H1 (cell line): ENCODE results near the gene GJB4. TPM values are rescaled to one million over a fixed set of nuclear protein-coding genes. Genes with fewer than 3 reads are reported as not detected.

Experiments
- CTCF ChIA-PET: fragments of 300-600 bp; sonication (Branson Sonifier 250); formaldehyde crosslinking; loops from one replicate; lab custom pipeline; 2021; ENCODE audit not compliant: partially characterized antibody; lab: Charles Lee
- POLR2A ChIA-PET: fragments of 300-600 bp; sonication (Branson Sonifier 250); formaldehyde crosslinking; loops from one replicate; lab custom pipeline; 2021; ENCODE audit warnings: inconsistent platforms; ENCODE audit not compliant: partially characterized antibody; lab: Charles Lee
- DNase-seq, 2 experiments: peaks; one replicate each; pipeline versions ENCODE4 v3.0.0 to v3.0.0-alpha.2; 2010 to 2022; ENCODE audit warnings: low spot score in 2 of 2, low read depth in 1 of 2, mixed read lengths in 1 of 2
- FAIRE-seq: peaks from 2 replicates; lab custom pipeline; 2011; peaks lifted over from hg19 to GRCh38; lab: Jason Lieb, UNC
- H2AFZ ChIP-seq: 2 replicates; pipeline ENCODE4 v1.8.1; 2012; ENCODE audit warnings: low read length, inconsistent platforms
- H2AK5ac ChIP-seq: 2 replicates; pipeline ENCODE4 v1.6.1; 2013; ENCODE audit warnings: low read depth, low read length
- H2BK120ac ChIP-seq: replicated peaks from 2 replicates; pipeline ENCODE3; 2013; ENCODE audit warnings: low read depth, low read length, inconsistent platforms
- H2BK12ac ChIP-seq: 2 replicates; pipeline ENCODE4 v1.6.1; 2013; ENCODE audit warnings: low read depth, low read length
- H2BK15ac ChIP-seq: 2 replicates; pipeline ENCODE4 v1.6.1; 2013; ENCODE audit warnings: low read length
- H2BK20ac ChIP-seq: 2 replicates; pipeline ENCODE4 v1.6.1; 2013; ENCODE audit warnings: low read length
- H2BK5ac ChIP-seq: 2 replicates; pipeline ENCODE4 v1.6.1; 2013; ENCODE audit warnings: low read depth, low read length
- H3K14ac ChIP-seq: 2 replicates; pipeline ENCODE4 v1.6.1; 2013; ENCODE audit warnings: inconsistent platforms; ENCODE audit not compliant: insufficient read length
- H3K18ac ChIP-seq: 2 replicates; pipeline ENCODE4 v1.6.1; 2013; ENCODE audit warnings: low read length; ENCODE audit errors: extremely low read depth
- H3K23ac ChIP-seq: 2 replicates; pipeline ENCODE4 v1.6.1; 2013; ENCODE audit warnings: inconsistent platforms; ENCODE audit not compliant: insufficient read length
- H3K23me2 ChIP-seq: 2 replicates; pipeline ENCODE4 v1.6.1; 2013; ENCODE audit warnings: low read depth, low read length
- H3K27ac ChIP-seq: 2 replicates; pipeline ENCODE4 v1.6.1; 2011; ENCODE audit warnings: low read depth, low read length, inconsistent platforms
- H3K27me3 ChIP-seq, 4 experiments: replicated peaks in 1 of 4; 1 replicate in 1 of 4; 2 replicates in 3 of 4; pipeline versions ENCODE4 v1.6.1 to v1.8.1; 2011 to 2013; ENCODE audit warnings: low read length in 3 of 4, mild to moderate bottlenecking in 3 of 4, inconsistent platforms in 2 of 4, mixed read lengths in 2 of 4, moderate library complexity in 1 of 4; ENCODE audit not compliant: control insufficient read depth in 3 of 4, insufficient read depth in 3 of 4; ENCODE audit errors: extremely low read depth in 1 of 4
- H3K36me3 ChIP-seq, 4 experiments: 2 replicates each; pipeline versions ENCODE4 v1.6.1 to v1.8.1; 2011 to 2013; ENCODE audit warnings: mild to moderate bottlenecking in 4 of 4, low read length in 3 of 4, moderate library complexity in 2 of 4, control low read depth in 1 of 4, inconsistent platforms in 1 of 4; ENCODE audit not compliant: insufficient read depth in 4 of 4, control insufficient read depth in 2 of 4
- H3K4ac ChIP-seq: replicated peaks from 2 replicates; pipeline ENCODE3; 2013; ENCODE audit warnings: low read length, low read depth, mixed read lengths, inconsistent platforms; ENCODE audit not compliant: insufficient read length
- H3K4me1 ChIP-seq, 4 experiments: replicated peaks in 1 of 4; 1 replicate in 1 of 4; 2 replicates in 3 of 4; pipeline versions ENCODE4 v1.6.1 to v1.8.1; 2011 to 2013; ENCODE audit warnings: low read length in 3 of 4, inconsistent platforms in 2 of 4, mixed read lengths in 1 of 4; ENCODE audit not compliant: insufficient read depth in 4 of 4, control insufficient read depth in 3 of 4
- H3K4me2 ChIP-seq, 2 experiments: 2 replicates each; pipeline versions ENCODE4 v1.6.1 to v1.8.1; 2011 to 2013; ENCODE audit warnings: low read depth in 2 of 2, low read length in 2 of 2, control low read depth in 1 of 2, inconsistent platforms in 1 of 2, mild to moderate bottlenecking in 1 of 2; ENCODE audit not compliant: insufficient read depth in 1 of 2
- H3K4me3 ChIP-seq, 4 experiments: fragments of 200-600, 300-600 bp in 1 of 4; sonication (generic), shearing (Covaris generic), sonication (Bioruptor Twin) in 1 of 4; 2 replicates each; pipeline versions ENCODE4 v1.5.1 to v1.8.1; 2011 to 2016; ENCODE audit warnings: low read length in 4 of 4, low read depth in 3 of 4, control low read depth in 2 of 4, inconsistent platforms in 2 of 4, mild to moderate bottlenecking in 2 of 4, mixed read lengths in 1 of 4, moderate library complexity in 1 of 4; ENCODE audit not compliant: insufficient read depth in 2 of 4; ENCODE audit errors: extremely low read depth in 1 of 4
- H3K56ac ChIP-seq: replicated peaks from 2 replicates; pipeline ENCODE3; 2013; ENCODE audit warnings: low read depth, mild to moderate bottlenecking, mixed read lengths, low read length, inconsistent platforms; ENCODE audit not compliant: insufficient read length
- H3K79me1 ChIP-seq: 2 replicates; pipeline ENCODE4 v1.6.1; 2013; ENCODE audit warnings: low read depth, low read length, control low read depth
- H3K79me2 ChIP-seq, 2 experiments: 2 replicates each; pipeline versions ENCODE4 v1.6.1 to v1.8.1; 2012 to 2013; ENCODE audit warnings: low read length in 2 of 2, mild to moderate bottlenecking in 2 of 2, inconsistent platforms in 1 of 2; ENCODE audit not compliant: insufficient read depth in 2 of 2, control insufficient read depth in 1 of 2
- H3K9ac ChIP-seq, 4 experiments: replicated peaks in 1 of 4; 1 replicate in 1 of 4; 2 replicates in 3 of 4; pipeline versions ENCODE4 v1.6.1 to v1.8.1; 2011 to 2013; ENCODE audit warnings: low read depth in 3 of 4, low read length in 3 of 4, control low read depth in 2 of 4, mild to moderate bottlenecking in 2 of 4, moderate library complexity in 2 of 4, inconsistent platforms in 1 of 4; ENCODE audit errors: extremely low read depth in 1 of 4
- H3K9me3 ChIP-seq, 2 experiments: 2 replicates each; pipeline versions ENCODE4 v1.6.1 to v1.8.1; 2012 to 2013; ENCODE audit warnings: mild to moderate bottlenecking in 2 of 2, moderate library complexity in 2 of 2, control low read depth in 1 of 2, inconsistent platforms in 1 of 2, low read depth in 1 of 2, low read length in 1 of 2, mixed read lengths in 1 of 2; ENCODE audit not compliant: insufficient read depth in 2 of 2
- H4K20me1 ChIP-seq, 2 experiments: replicated peaks in 1 of 2; 2 replicates each; pipeline versions ENCODE3 to v1.8.1; 2011 to 2013; ENCODE audit warnings: inconsistent platforms in 2 of 2, low read length in 2 of 2, mild to moderate bottlenecking in 1 of 2; ENCODE audit not compliant: insufficient read depth in 2 of 2, control insufficient read depth in 1 of 2
- H4K5ac ChIP-seq: 2 replicates; pipeline ENCODE4 v1.6.1; 2013; ENCODE audit warnings: low read length, low read depth, mixed read lengths, inconsistent platforms; ENCODE audit not compliant: insufficient read length
- H4K8ac ChIP-seq: 2 replicates; pipeline ENCODE4 v1.8.0; 2013; ENCODE audit warnings: mild to moderate bottlenecking, moderate library complexity, low read length, inconsistent platforms; ENCODE audit not compliant: insufficient read depth; ENCODE audit errors: extremely low read depth
- H4K91ac ChIP-seq: replicated peaks from 2 replicates; pipeline ENCODE3; 2013; ENCODE audit warnings: low read length, mixed read lengths, inconsistent platforms; ENCODE audit not compliant: insufficient read length
- NRF1 ChIP-seq: IDR thresholded peaks from 2 replicates; pipeline ENCODE4 v1.6.1; 2011; ENCODE audit warnings: mild to moderate bottlenecking, low read depth, low read length, improper control_type of control experiment
- RAD21 ChIP-seq, 2 experiments: IDR thresholded peaks in 1 of 2; conservative IDR thresholded peaks in 1 of 2; 2 replicates each; pipeline ENCODE4 v1.6.1; 2011; ENCODE audit warnings: low read depth in 2 of 2, low read length in 2 of 2, improper control_type of control experiment in 1 of 2, inconsistent platforms in 1 of 2, mild to moderate bottlenecking in 1 of 2, moderate library complexity in 1 of 2
- WGBS, 2 experiments: shearing (Covaris generic) in 1 of 2; methylation state at CpG; one replicate each; pipeline versions ENCODE4 v1.1.6 to v1.1.7; 2013 to 2015; ENCODE audit warnings: low lambda C conversion rate in 2 of 2, mixed read lengths in 2 of 2, inconsistent platforms in 1 of 2, low coverage in 1 of 2, missing lambda C conversion rate in 1 of 2; ENCODE audit not compliant: insufficient replicate concordance in 2 of 2, insufficient coverage in 1 of 2, insufficient read length in 1 of 2; ENCODE audit errors: extremely low coverage in 1 of 2, missing lambda C conversion rate in 1 of 2; 5-methylcytosine and 5-hydroxymethylcytosine counted together
- polyA plus RNA-seq, 7 experiments: library from polyadenylated mRNA; depleted of rRNA in 3 of 7; stranded (reverse) in 5 of 7; unstranded in 2 of 7; fragments of >200 nt in 5 of 7; fragments of 200-250 nt in 2 of 7; gene quantifications; 1 replicate in 5 of 7; 2 replicates in 1 of 7; 4 replicates in 1 of 7; pipeline versions ENCODE4 v1.2.1 to v1.2.3, GENCODE V29; 2011 to 2013; ENCODE audit warnings: missing spikeins in 2 of 7, mixed read lengths in 2 of 7
- total RNA-seq: library from RNA; stranded (reverse); fragmentation: NEBNext Ultra II Directional; extraction: Animal tissue kit (Norgen Biotek cat#: 25700); gene quantifications from 2 replicates; pipeline ENCODE4 v1.2.1, GENCODE V29; 2021

GJB4 gene
- total and polyA plus RNA-seq, 2 of the 8 experiments (the other 6 are each of a cell fraction or from before 2014, with no cell fraction given): 0.20 to 0.41 TPM

DNA sequence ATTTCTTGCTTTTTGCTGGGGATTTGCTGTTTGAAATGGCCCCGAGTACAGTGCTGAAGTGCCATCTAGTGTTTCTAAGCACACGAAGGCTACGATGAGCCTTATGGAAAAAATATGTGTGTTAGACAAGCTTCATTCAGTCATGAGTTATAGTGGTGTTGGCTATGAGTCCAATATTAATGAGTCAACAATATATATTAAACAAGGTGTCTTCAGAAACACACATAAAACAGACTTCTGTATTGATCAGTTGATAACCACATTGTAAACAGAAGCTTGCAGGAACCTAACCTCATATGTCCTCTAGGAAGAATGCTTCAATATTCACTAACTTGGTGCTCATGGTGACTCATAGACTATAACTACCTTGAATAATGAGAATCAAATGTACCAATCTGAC lies 6.4 kb upstream of the GJB4 start:
- Histone ChIP-seq H3K56ac (no peak overlapping the region), H3K4ac (no peak overlapping the region), H2BK12ac (no peak overlapping the region), H3K27me3 (no peaks in the 10 kb centered on the region), H3K79me1 (no peaks in the 10 kb centered on the region), H3K27ac (no peak overlapping the region), H3K4me3 (no peak overlapping the region), H3K18ac (no peak overlapping the region), H3K9me3 (no peaks in the 10 kb centered on the region), H2BK5ac (no peak overlapping the region), H2BK20ac (no peak overlapping the region), H2AFZ (no peak overlapping the region), H4K91ac (no peak overlapping the region), H4K8ac (no peak overlapping the region), H3K9ac (no peak overlapping the region), H2BK15ac (no peak overlapping the region), H3K23me2 (no peaks in the 10 kb centered on the region), H2AK5ac (no peak overlapping the region), H3K23ac (no peak overlapping the region), H4K5ac (no peak overlapping the region), H3K4me1 (peaks cover 0 to 6% (median 4%) of the 10 kb centered on the region in 4 experiments; a peak in 4 of 7 replicates), H3K4me2 (no peak overlapping the region), H3K14ac (no peak overlapping the region)
- no peak for FAIRE-seq
- POLR2A ChIA-PET: no interaction called here
- WGBS, 2 experiments: 92% methylated on average over 3 of the region's 3 CpGs; no CpG with 5 or more reads in 1 of the 2 experiments
- TF ChIP-seq NRF1 (no peak), RAD21 (IDR thresholded peaks at IDR 0.05 in 1 of 2, conservative IDR thresholded peaks at IDR 0.05 in 1 of 2; ENCODE audit: low read depth in 2 of 2, low read length in 2 of 2) (peak; percentile 28 to 50)
- TF ChIP-seq, all 59 proteins: peak for 1
- Histone ChIP-seq H4K20me1 (no peaks in the 10 kb centered on the region), H3K36me3 (no peaks in the 10 kb centered on the region), H2BK120ac (no peak overlapping the region), H3K79me2 (no peaks in the 10 kb centered on the region)
- no peak for DNase-seq
- CTCF ChIA-PET: interaction anchor here (0.9 to 3.4 kb wide), 3 partner anchors 10 to 643 kb away, joined by 3 to 20 read pairs (median 4); no protein-coding TSS in a partner anchor
